ENCODE data around the gene NAA60. TPM values are rescaled to one million over a fixed set of nuclear protein-coding genes. Genes with fewer than 3 reads are reported as not detected.

The NAA60 gene
- polyA plus RNA-seq, 1 donor (not counting 4 experiments of a cell fraction or from before 2014, with no cell fraction given), result 30.3 TPM

DNA sequence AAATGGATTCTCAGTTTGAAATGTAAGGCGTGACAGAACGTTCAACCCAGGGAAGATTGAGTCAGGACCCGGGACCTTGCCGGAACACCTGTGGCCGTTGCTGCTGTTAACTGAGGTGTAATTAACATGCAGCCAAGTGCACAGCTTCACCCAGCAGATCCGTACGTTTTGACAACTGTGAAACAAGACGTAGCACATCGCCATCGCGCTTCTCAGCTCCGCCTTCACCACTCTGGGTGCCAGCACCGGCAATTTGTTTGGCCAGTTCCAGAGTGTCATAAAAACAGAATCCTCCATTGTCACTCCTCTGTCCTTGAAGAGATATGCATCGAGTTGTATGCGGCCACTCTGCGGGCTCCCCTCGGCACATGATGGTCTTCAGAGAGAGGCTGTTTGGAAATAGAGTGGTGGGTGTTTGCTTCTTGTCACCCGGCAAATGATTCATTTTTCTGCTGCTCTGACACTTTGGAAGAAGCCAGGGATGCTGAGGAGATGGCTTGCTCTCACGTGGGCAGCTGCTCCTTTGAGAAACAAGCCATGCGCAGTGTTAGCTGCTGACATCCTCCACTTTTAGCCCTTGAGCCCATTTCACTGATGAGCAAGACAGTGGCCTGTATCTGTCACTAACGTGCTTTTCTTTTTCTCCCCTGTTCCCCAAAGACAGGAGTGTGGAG, 22.6 kb downstream of the NAA60 start:
- H3K9me1 ChIP-seq (ENCODE audit: control insufficient read depth, extremely low read depth, insufficient read depth, low read length), result peaks cover 2% of the 10 kb centered on the region
- no peaks in the 10 kb centered on the region for H3K27me3 ChIP-seq (ENCODE audit: control insufficient read depth, extremely low read depth, insufficient read depth, low read length)
- H3K36me3 ChIP-seq (ENCODE audit: control insufficient read depth in 2 of 2, extremely low read depth in 1 of 2, insufficient read depth in 2 of 2, low read length in 2 of 2), result peaks cover 4 to 6% of the 10 kb centered on the region in 2 experiments
- no peak overlapping the region for H2AFZ ChIP-seq (ENCODE audit: control insufficient read depth, low read length)
- H4K20me1 ChIP-seq (ENCODE audit: control insufficient read depth, extremely low read depth, insufficient read depth, low read length), result peaks cover 24% of the 10 kb centered on the region
- no peaks in the 10 kb centered on the region for H3K4me1 ChIP-seq (ENCODE audit: control insufficient read depth, extremely low read depth, insufficient read depth, low read length)
- H3K27ac ChIP-seq (ENCODE audit: control insufficient read depth, insufficient read depth, low read length), result no peak overlapping the region
- no peak for FAIRE-seq
- H3K9ac ChIP-seq (ENCODE audit: control insufficient read depth, extremely low read depth, insufficient read depth, low read length), result no peak overlapping the region
- H3K79me2 ChIP-seq (ENCODE audit: control insufficient read depth, insufficient read depth, low read length), result peaks cover 97% of the 10 kb centered on the region
- no peak overlapping the region for H3K4me2 ChIP-seq (ENCODE audit: control insufficient read depth, extremely low read depth, insufficient read depth, low read depth, low read length)
- dilution Hi-C loops (cut with MboI; ENCODE audit: extremely low pct_ligation_motif_present, low sequenced_read_pairs), result no loop called here
- no peak overlapping the region for H3K4me3 ChIP-seq (ENCODE audit: control insufficient read depth in 2 of 3, extremely low read depth in 1 of 3, insufficient read depth in 2 of 3, low read depth in 1 of 3, low read length in 3 of 3)
- no peak for DNase-seq (ENCODE audit: low read depth, low spot score)
- no peaks in the 10 kb centered on the region for H3K9me3 ChIP-seq (ENCODE audit: control insufficient read depth, low read depth, low read length)
- no peak for TF ChIP-seq EZH2 (IDR thresholded peaks at IDR 0.05; ENCODE audit: low read length)
- TF ChIP-seq, protein P1, sequence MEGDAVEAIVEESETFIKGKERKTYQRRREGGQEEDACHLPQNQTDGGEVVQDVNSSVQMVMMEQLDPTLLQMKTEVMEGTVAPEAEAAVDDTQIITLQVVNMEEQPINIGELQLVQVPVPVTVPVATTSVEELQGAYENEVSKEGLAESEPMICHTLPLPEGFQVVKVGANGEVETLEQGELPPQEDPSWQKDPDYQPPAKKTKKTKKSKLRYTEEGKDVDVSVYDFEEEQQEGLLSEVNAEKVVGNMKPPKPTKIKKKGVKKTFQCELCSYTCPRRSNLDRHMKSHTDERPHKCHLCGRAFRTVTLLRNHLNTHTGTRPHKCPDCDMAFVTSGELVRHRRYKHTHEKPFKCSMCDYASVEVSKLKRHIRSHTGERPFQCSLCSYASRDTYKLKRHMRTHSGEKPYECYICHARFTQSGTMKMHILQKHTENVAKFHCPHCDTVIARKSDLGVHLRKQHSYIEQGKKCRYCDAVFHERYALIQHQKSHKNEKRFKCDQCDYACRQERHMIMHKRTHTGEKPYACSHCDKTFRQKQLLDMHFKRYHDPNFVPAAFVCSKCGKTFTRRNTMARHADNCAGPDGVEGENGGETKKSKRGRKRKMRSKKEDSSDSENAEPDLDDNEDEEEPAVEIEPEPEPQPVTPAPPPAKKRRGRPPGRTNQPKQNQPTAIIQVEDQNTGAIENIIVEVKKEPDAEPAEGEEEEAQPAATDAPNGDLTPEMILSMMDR (optimal IDR thresholded peaks at IDR 0.05 in 1 of 3, IDR thresholded peaks at IDR 0.05 in 1 of 3, conservative IDR thresholded peaks at IDR 0.05 in 1 of 3; ENCODE audit: extremely low read depth in 1 of 3, insufficient read depth in 2 of 3, low read length in 3 of 3), result no peak

DNA sequence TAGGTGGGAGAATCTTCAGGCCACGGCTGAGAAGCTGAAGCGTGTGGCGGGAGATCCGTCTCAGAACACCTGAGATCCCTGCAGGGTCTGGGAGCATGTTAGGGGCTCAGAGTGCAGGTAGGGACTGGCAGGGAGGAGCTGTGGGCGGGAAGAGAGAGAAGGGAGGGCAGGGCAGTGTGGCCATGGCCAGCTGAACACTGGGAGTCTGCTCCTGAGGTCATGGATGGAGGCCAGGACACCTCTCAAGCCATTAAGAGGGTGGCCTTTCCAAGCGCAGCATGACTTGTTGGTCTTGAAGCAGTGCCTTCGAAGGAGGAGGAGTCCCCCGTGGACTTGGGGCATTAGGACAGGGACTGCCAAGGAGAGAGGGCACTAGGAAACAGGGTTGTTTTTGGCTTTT, 23.7 kb downstream of the NAA60 start:
- FAIRE-seq (no peak), DNase-seq (ENCODE audit: low read depth, low spot score) (no peak)
- no peaks in the 10 kb centered on the region for H3K27me3 ChIP-seq (ENCODE audit: control insufficient read depth, extremely low read depth, insufficient read depth, low read length)
- no peak overlapping the region for H3K4me3 ChIP-seq (ENCODE audit: control insufficient read depth in 2 of 3, extremely low read depth in 1 of 3, insufficient read depth in 2 of 3, low read depth in 1 of 3, low read length in 3 of 3)
- H3K79me2 ChIP-seq (ENCODE audit: control insufficient read depth, insufficient read depth, low read length), result peaks cover 98% of the 10 kb centered on the region
- peaks cover 4 to 8% of the 10 kb centered on the region in 2 experiments for H3K36me3 ChIP-seq (ENCODE audit: control insufficient read depth in 2 of 2, extremely low read depth in 1 of 2, insufficient read depth in 2 of 2, low read length in 2 of 2)
- H3K9me1 ChIP-seq (ENCODE audit: control insufficient read depth, extremely low read depth, insufficient read depth, low read length), result peaks cover 2% of the 10 kb centered on the region
- dilution Hi-C loops (cut with MboI; ENCODE audit: extremely low pct_ligation_motif_present, low sequenced_read_pairs), result no loop called here
- H3K4me1 ChIP-seq (ENCODE audit: control insufficient read depth, extremely low read depth, insufficient read depth, low read length), result no peaks in the 10 kb centered on the region
- no peak overlapping the region for H3K27ac ChIP-seq (ENCODE audit: control insufficient read depth, insufficient read depth, low read length)
- no peak overlapping the region for H3K4me2 ChIP-seq (ENCODE audit: control insufficient read depth, extremely low read depth, insufficient read depth, low read depth, low read length)
- TF ChIP-seq, protein P1 (optimal IDR thresholded peaks at IDR 0.05 in 1 of 3, IDR thresholded peaks at IDR 0.05 in 1 of 3, conservative IDR thresholded peaks at IDR 0.05 in 1 of 3; ENCODE audit: extremely low read depth in 1 of 3, insufficient read depth in 2 of 3, low read length in 3 of 3), result no peak
- no peak for TF ChIP-seq EZH2 (IDR thresholded peaks at IDR 0.05; ENCODE audit: low read length)
- H2AFZ ChIP-seq (ENCODE audit: control insufficient read depth, low read length), result no peak overlapping the region
- no peaks in the 10 kb centered on the region for H3K9me3 ChIP-seq (ENCODE audit: control insufficient read depth, low read depth, low read length)
- H4K20me1 ChIP-seq (ENCODE audit: control insufficient read depth, extremely low read depth, insufficient read depth, low read length), result peaks cover 20% of the 10 kb centered on the region
- no peak overlapping the region for H3K9ac ChIP-seq (ENCODE audit: control insufficient read depth, extremely low read depth, insufficient read depth, low read length)
